OCI-LY1 (cell line): ENCODE data around the gene ELOVL6.

Source experiments
- CTCF ChIP-seq: fragments of 200-600 bp; sonication (generic), shearing (Covaris generic); IDR thresholded peaks from 2 replicates; pipeline ENCODE4 v1.5.1; 2017; ENCODE audit warnings: mild to moderate bottlenecking, antibody characterized with exemption, low read length, moderate library complexity, mixed read lengths
- EZH2 ChIP-seq: fragments of 200-600 bp; sonication (generic), shearing (Covaris generic); IDR thresholded peaks from 2 replicates; pipeline ENCODE4 v1.8.0; 2017; ENCODE audit warnings: borderline replicate concordance, mixed run types, mild to moderate bottlenecking, antibody characterized with exemption, low read length, moderate library complexity, mixed read lengths

- no peak for TF ChIP-seq CTCF
- no peak for TF ChIP-seq EZH2
Observed at GRCh38 chr4:110142461-110142860, 56.0 kb downstream of the ELOVL6 start.
